ENCODE results near the gene MEF2A. TPM values are rescaled to one million over a fixed set of nuclear protein-coding genes. Genes with fewer than 3 reads are reported as not detected.

Gene MEF2A
- total RNA-seq, 1 donor from 2014 or later, result 61.9 TPM

DNA sequence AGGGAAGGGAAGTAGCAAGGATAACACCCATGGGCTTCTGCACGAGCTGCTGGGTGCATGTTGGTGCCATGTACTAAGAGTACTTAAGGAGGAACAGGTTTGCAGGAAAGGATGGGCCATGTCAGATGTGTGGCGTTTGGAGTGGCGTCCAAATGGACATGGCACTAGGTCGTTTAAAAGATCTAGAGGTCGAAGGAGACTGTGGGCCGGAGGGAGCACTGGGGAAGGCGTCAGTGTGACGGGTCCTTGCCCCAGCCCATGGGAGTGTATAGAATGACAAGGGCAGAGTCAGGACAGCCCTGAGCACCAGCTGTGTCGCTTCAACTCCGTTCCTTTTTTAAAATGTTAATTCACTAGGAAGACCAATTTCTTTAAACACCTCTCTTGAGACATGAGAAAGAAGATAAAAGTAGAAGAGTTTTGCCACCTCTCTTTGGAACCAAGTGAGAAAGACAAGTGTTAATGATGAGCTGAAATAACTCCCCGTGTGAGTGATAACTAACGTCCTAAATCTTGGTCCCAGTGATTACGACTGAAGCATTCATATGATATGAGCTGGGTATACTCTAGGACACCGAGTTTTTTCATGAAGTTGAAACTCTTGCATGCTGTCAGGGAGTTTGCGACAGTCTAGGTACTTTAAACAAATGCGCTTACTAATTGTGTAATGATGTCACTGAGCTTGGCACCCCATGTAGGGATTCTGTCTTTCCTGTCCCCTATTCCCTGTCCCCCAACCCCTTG, 143.6 kb downstream of the MEF2A start:
- H3K4me1 ChIP-seq, result no peaks in the 10 kb centered on the region
- H3K9me3 ChIP-seq (ENCODE audit: low read depth), result no peaks in the 10 kb centered on the region
- no peak overlapping the region for H3K4me2 ChIP-seq
- no peaks in the 10 kb centered on the region for H3F3A ChIP-seq (ENCODE audit: low read depth)
- Mint-ChIP-seq H3K36me3 (peaks cover 19% of the 10 kb centered on the region), H3K4me3 (no peak overlapping the region), H3K27me3 (ENCODE audit: insufficient read depth, low read depth) (peaks cover 5% of the 10 kb centered on the region), H3K27ac (no peak overlapping the region), H3K4me1 (no peaks in the 10 kb centered on the region), H3K9me3 (no peaks in the 10 kb centered on the region)
- no peaks in the 10 kb centered on the region for H4K20me1 ChIP-seq (ENCODE audit: low read depth)
- H3K79me2 ChIP-seq (ENCODE audit: low read depth), result no peaks in the 10 kb centered on the region
- no peaks in the 10 kb centered on the region for H3K27me3 ChIP-seq
- H3K9ac ChIP-seq, result no peak overlapping the region
- no peaks in the 10 kb centered on the region for H3K36me3 ChIP-seq
- no peak overlapping the region for H2AFZ ChIP-seq (replicated peaks)
- no peak overlapping the region for H3K4me3 ChIP-seq
- TF ChIP-seq, protein P1, sequence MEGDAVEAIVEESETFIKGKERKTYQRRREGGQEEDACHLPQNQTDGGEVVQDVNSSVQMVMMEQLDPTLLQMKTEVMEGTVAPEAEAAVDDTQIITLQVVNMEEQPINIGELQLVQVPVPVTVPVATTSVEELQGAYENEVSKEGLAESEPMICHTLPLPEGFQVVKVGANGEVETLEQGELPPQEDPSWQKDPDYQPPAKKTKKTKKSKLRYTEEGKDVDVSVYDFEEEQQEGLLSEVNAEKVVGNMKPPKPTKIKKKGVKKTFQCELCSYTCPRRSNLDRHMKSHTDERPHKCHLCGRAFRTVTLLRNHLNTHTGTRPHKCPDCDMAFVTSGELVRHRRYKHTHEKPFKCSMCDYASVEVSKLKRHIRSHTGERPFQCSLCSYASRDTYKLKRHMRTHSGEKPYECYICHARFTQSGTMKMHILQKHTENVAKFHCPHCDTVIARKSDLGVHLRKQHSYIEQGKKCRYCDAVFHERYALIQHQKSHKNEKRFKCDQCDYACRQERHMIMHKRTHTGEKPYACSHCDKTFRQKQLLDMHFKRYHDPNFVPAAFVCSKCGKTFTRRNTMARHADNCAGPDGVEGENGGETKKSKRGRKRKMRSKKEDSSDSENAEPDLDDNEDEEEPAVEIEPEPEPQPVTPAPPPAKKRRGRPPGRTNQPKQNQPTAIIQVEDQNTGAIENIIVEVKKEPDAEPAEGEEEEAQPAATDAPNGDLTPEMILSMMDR (IDR thresholded peaks at IDR 0.05), result no peak
- TF ChIP-seq EZH2phosphoT487 (IDR thresholded peaks at IDR 0.05) (no peak), EZH2 (IDR thresholded peaks at IDR 0.05) (no peak)
- no peak overlapping the region for H3K27ac ChIP-seq
- DNase-seq (ENCODE audit: low spot score), result no peak

DNA sequence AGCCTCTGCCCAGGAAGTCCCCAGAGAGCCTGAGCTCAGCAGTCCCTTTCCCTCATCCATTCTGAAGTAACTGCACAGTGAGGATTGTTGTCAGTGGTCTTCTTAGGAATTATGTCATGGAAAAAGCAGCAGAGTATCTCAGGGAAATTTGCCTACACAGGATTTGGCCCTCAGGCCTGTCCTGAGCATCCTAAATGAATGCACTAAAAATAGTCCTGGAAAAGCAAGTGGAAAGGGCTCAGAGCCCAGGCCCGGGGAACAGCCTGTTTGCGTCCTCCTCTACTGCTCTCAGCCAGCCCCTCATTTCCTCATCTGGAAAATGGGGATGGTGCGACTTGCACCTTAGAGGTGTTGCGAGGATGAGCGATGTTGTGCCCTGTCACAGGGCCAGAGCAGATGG, 145.8 kb downstream of the MEF2A start:
- Mint-ChIP-seq H3K9me3 (no peaks in the 10 kb centered on the region), H3K27me3 (ENCODE audit: insufficient read depth, low read depth) (peaks cover 5% of the 10 kb centered on the region), H3K27ac (no peak overlapping the region), H3K4me1 (no peaks in the 10 kb centered on the region), H3K4me3 (no peak overlapping the region), H3K36me3 (peaks cover 25% of the 10 kb centered on the region)
- no peak overlapping the region for H3K4me2 ChIP-seq
- TF ChIP-seq, protein P1 (IDR thresholded peaks at IDR 0.05), result no peak
- TF ChIP-seq EZH2phosphoT487 (IDR thresholded peaks at IDR 0.05), result no peak
- H3K4me3 ChIP-seq, result no peak overlapping the region
- no peaks in the 10 kb centered on the region for H3K27me3 ChIP-seq
- H3K27ac ChIP-seq, result no peak overlapping the region
- no peaks in the 10 kb centered on the region for H3F3A ChIP-seq (ENCODE audit: low read depth)
- H2AFZ ChIP-seq (replicated peaks), result no peak overlapping the region
- no peaks in the 10 kb centered on the region for H3K4me1 ChIP-seq
- H3K79me2 ChIP-seq (ENCODE audit: low read depth), result no peaks in the 10 kb centered on the region
- no peak overlapping the region for H3K9ac ChIP-seq
- H3K36me3 ChIP-seq, result no peaks in the 10 kb centered on the region
- no peaks in the 10 kb centered on the region for H3K9me3 ChIP-seq (ENCODE audit: low read depth)
- no peak for DNase-seq (ENCODE audit: low spot score)
- peaks cover 6% of the 10 kb centered on the region for H4K20me1 ChIP-seq (ENCODE audit: low read depth)

DNA sequence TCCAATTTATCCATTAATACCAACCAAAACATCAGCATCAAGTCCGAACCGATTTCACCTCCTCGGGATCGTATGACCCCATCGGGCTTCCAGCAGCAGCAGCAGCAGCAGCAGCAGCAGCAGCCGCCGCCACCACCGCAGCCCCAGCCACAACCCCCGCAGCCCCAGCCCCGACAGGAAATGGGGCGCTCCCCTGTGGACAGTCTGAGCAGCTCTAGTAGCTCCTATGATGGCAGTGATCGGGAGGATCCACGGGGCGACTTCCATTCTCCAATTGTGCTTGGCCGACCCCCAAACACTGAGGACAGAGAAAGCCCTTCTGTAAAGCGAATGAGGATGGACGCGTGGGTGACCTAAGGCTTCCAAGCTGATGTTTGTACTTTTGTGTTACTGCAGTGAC, 146.6 kb downstream of the MEF2A start:
- H3F3A ChIP-seq (ENCODE audit: low read depth), result peaks cover under 1% of the 10 kb centered on the region
- H3K9me3 Mint-ChIP-seq, result no peaks in the 10 kb centered on the region
- no peaks in the 10 kb centered on the region for H3K9me3 ChIP-seq (ENCODE audit: low read depth)
- H3K27me3 ChIP-seq, result no peaks in the 10 kb centered on the region
- peaks cover 25% of the 10 kb centered on the region for H3K36me3 Mint-ChIP-seq
- no peak overlapping the region for H3K9ac ChIP-seq
- no peak overlapping the region for H2AFZ ChIP-seq (replicated peaks)
- no peak overlapping the region for H3K27ac Mint-ChIP-seq
- H3K4me3 Mint-ChIP-seq, result no peak overlapping the region
- H3K4me1 Mint-ChIP-seq, result peaks cover 3% of the 10 kb centered on the region
- H3K4me3 ChIP-seq, result no peak overlapping the region
- H3K4me1 ChIP-seq, result no peaks in the 10 kb centered on the region
- H3K27me3 Mint-ChIP-seq (ENCODE audit: insufficient read depth, low read depth), result peaks cover 5% of the 10 kb centered on the region
- no peaks in the 10 kb centered on the region for H3K79me2 ChIP-seq (ENCODE audit: low read depth)
- H3K36me3 ChIP-seq, result no peaks in the 10 kb centered on the region
- no peak overlapping the region for H3K4me2 ChIP-seq
- H4K20me1 ChIP-seq (ENCODE audit: low read depth), result peaks cover 6% of the 10 kb centered on the region
- H3K27ac ChIP-seq, result no peak overlapping the region
- TF ChIP-seq EZH2 (IDR thresholded peaks at IDR 0.05) (no peak), EZH2phosphoT487 (IDR thresholded peaks at IDR 0.05) (no peak)
- TF ChIP-seq, protein P1 (IDR thresholded peaks at IDR 0.05), result no peak
- no peak for DNase-seq (ENCODE audit: low spot score)
